Thymus (tissue), 11 donors: ENCODE data around the gene DDX51. TPM values are rescaled to one million over a fixed set of nuclear protein-coding genes. Genes with fewer than 3 reads are reported as not detected.
A peak's percentile ranks its signal among the peaks of the same experiment; 100 is the strongest.

Experiments used
- DNase-seq, 9 donors: peaks; one replicate each; pipeline ENCODE4 v3.0.0-alpha.2; 2013; ENCODE audit warnings: low spot score in 9 of 9, low read depth in 6 of 9, missing footprints in 1 of 9
- H3K27ac ChIP-seq, 2 donors: one replicate each; pipeline ENCODE4 v1.5.1; 2013; ENCODE audit warnings: control low read depth in 1 of 2, low read depth in 1 of 2, low read length in 1 of 2, mild to moderate bottlenecking in 1 of 2, moderate library complexity in 1 of 2
- H3K27me3 ChIP-seq, 2 donors: one replicate each; pipeline ENCODE4 v1.5.1; 2013; ENCODE audit warnings: low read length in 1 of 2; ENCODE audit not compliant: control insufficient read depth in 2 of 2, insufficient read depth in 1 of 2
- H3K36me3 ChIP-seq, 2 donors: one replicate each; pipeline ENCODE4 v1.5.1; 2013; ENCODE audit warnings: low read length in 1 of 2, mild to moderate bottlenecking in 1 of 2, moderate library complexity in 1 of 2; ENCODE audit not compliant: control insufficient read depth in 2 of 2, insufficient read depth in 2 of 2
- H3K4me1 ChIP-seq, 2 donors: one replicate each; pipeline ENCODE4 v1.5.1; 2013; ENCODE audit warnings: low read length in 2 of 2; ENCODE audit not compliant: control insufficient read depth in 2 of 2, insufficient read depth in 2 of 2
- H3K4me3 ChIP-seq, 2 donors: one replicate each; pipeline ENCODE4 v1.5.1; 2013; ENCODE audit warnings: low read length in 2 of 2, control low read depth in 1 of 2, mild to moderate bottlenecking in 1 of 2
- H3K9me3 ChIP-seq, 2 donors: one replicate each; pipeline ENCODE4 v1.5.1; 2013; ENCODE audit warnings: low read length in 1 of 2, mild to moderate bottlenecking in 1 of 2; ENCODE audit not compliant: control insufficient read depth in 2 of 2, insufficient read depth in 1 of 2
- WGBS: extraction: QIAGEN DNeasy Blood & Tissue Kit; methylation state at CpG from one replicate; pipeline ENCODE4 v1.1.7; 2013; 5-methylcytosine and 5-hydroxymethylcytosine counted together
- polyA plus RNA-seq: library from polyadenylated mRNA; stranded (reverse); fragments of 200-250 nt; gene quantifications from one replicate; pipeline ENCODE4 v1.2.3, GENCODE V29; 2013
- total RNA-seq: library from RNA; stranded (reverse); fragments of 120-200 nt; gene quantifications from one replicate; pipeline ENCODE4 v1.2.4, GENCODE V29; 2013
- donor health status: healthy.

The DDX51 gene
- total and polyA plus RNA-seq, 2 donors: 6.2 to 35.3 TPM

- peaks cover 39 to 55% of the 10 kb centered on the region in 2 donors for H3K4me1 ChIP-seq
- H3K9me3 ChIP-seq: peaks cover 0 to 42% of the 10 kb centered on the region in 2 donors
- no peak for DNase-seq
- H3K27ac ChIP-seq: peak overlapping the region in 1 of 2 donors; percentile 31
- H3K4me3 ChIP-seq: no peak overlapping the region
- WGBS: 96% methylated on average over 35 of the region's 35 CpGs
- no peaks in the 10 kb centered on the region for H3K36me3 ChIP-seq
- H3K27me3 ChIP-seq: peaks cover 0 to 20% of the 10 kb centered on the region in 2 donors
Measured at GRCh38 chr12:132187646-132188450, 43.7 kb upstream of the DDX51 start.

- H3K4me1 ChIP-seq: peaks cover 39 to 55% of the 10 kb centered on the region in 2 donors
- peaks cover 0 to 19% of the 10 kb centered on the region in 2 donors for H3K27me3 ChIP-seq
- no peaks in the 10 kb centered on the region for H3K36me3 ChIP-seq
- 70% methylated on average over 39 of the region's 39 CpGs for WGBS
- H3K4me3 ChIP-seq: peak overlapping the region in 1 of 2 donors; percentile 39
- peak overlapping the region; percentile 90 to 96 for H3K27ac ChIP-seq
- H3K9me3 ChIP-seq: peaks cover 0 to 38% of the 10 kb centered on the region in 2 donors
- DNase-seq: peak in 2 of 9 donors; percentile 21 to 58
Measured at GRCh38 chr12:132186857-132187620, 42.9 kb upstream of the DDX51 start.

- Histone ChIP-seq H3K9me3 (peaks cover 0 to 38% of the 10 kb centered on the region in 2 donors), H3K27ac (peak overlapping the region; percentile 90 to 96), H3K4me3 (peak overlapping the region; percentile 20 to 39), H3K36me3 (no peaks in the 10 kb centered on the region), H3K4me1 (peaks cover 39 to 55% of the 10 kb centered on the region in 2 donors), H3K27me3 (peaks cover 0 to 14% of the 10 kb centered on the region in 2 donors)
- peak in 1 of 9 donors; percentile 27 for DNase-seq
- WGBS: 24% methylated on average over 24 of the region's 24 CpGs
Measured at GRCh38 chr12:132186208-132186856, 42.2 kb upstream of the DDX51 start.

GRCh38 chr12:132185705-132186104 lies 41.6 kb upstream of the DDX51 start:
- WGBS: 24% methylated on average over 16 of the region's 16 CpGs

GRCh38 chr12:132182711-132183365 lies 38.7 kb upstream of the DDX51 start:
- DNase-seq: no peak

More at GRCh38 chr12:132185705-132186104, 41.6 kb upstream of the DDX51 start:
- H3K27ac ChIP-seq: peak overlapping the region; percentile 90 to 96
- no peaks in the 10 kb centered on the region for H3K36me3 ChIP-seq
- H3K4me1 ChIP-seq: peaks cover 38 to 54% of the 10 kb centered on the region in 2 donors
- DNase-seq: peak in 8 of 9 donors; percentile 44 to 93 (median 74)
- H3K9me3 ChIP-seq: peaks cover 0 to 38% of the 10 kb centered on the region in 2 donors
- H3K4me3 ChIP-seq: peak overlapping the region; percentile 20 to 39
- peaks cover 0 to 7% of the 10 kb centered on the region in 2 donors for H3K27me3 ChIP-seq

GRCh38 chr12:132182206-132182710 lies 38.1 kb upstream of the DDX51 start:
- Histone ChIP-seq H3K9me3 (peaks cover 0 to 27% of the 10 kb centered on the region in 2 donors), H3K36me3 (no peaks in the 10 kb centered on the region), H3K27me3 (peaks cover 0 to 2% of the 10 kb centered on the region in 2 donors), H3K27ac (no peak overlapping the region), H3K4me1 (peaks cover 25 to 44% of the 10 kb centered on the region in 2 donors), H3K4me3 (no peak overlapping the region)
- 93% methylated on average over 21 of the region's 21 CpGs for WGBS
- no peak for DNase-seq

More at GRCh38 chr12:132182711-132183365, 38.7 kb upstream of the DDX51 start:
- Histone ChIP-seq H3K27me3 (peaks cover 0 to 2% of the 10 kb centered on the region in 2 donors), H3K9me3 (peaks cover 0 to 33% of the 10 kb centered on the region in 2 donors), H3K27ac (no peak overlapping the region), H3K4me3 (no peak overlapping the region), H3K4me1 (peaks cover 31 to 49% of the 10 kb centered on the region in 2 donors), H3K36me3 (no peaks in the 10 kb centered on the region)
- 90% methylated on average over 10 of the region's 10 CpGs for WGBS

- WGBS: 89% methylated on average over 33 of the region's 33 CpGs
- Histone ChIP-seq H3K4me1 (peaks cover 22 to 38% of the 10 kb centered on the region in 2 donors), H3K27me3 (no peaks in the 10 kb centered on the region), H3K9me3 (peaks cover 0 to 21% of the 10 kb centered on the region in 2 donors), H3K4me3 (no peak overlapping the region), H3K27ac (no peak overlapping the region), H3K36me3 (no peaks in the 10 kb centered on the region)
- DNase-seq: no peak
Measured at GRCh38 chr12:132181570-132182200, 37.6 kb upstream of the DDX51 start.
